Activated T-cell treated with anti-CD3 and anti-CD28 coated beads, Interleukin-2, amount 50 U/mL, for 24 hours (primary cell): ENCODE results near the gene RHOH.

ENCODE experiments used
- DNase-seq: peaks from one replicate; pipeline ENCODE4 v3.0.0-alpha.2; 2020
- H3K27ac Mint-ChIP-seq: 2 replicates; pipeline ENCODE4 v1.8.0; 2020; ENCODE audit warnings: mild to moderate bottlenecking, mixed read lengths
- H3K27me3 Mint-ChIP-seq: 2 replicates; pipeline ENCODE4 v1.8.0; 2020; ENCODE audit warnings: mixed read lengths
- H3K36me3 Mint-ChIP-seq: 2 replicates; pipeline ENCODE4 v1.8.0; 2020; ENCODE audit warnings: low read depth, mixed read lengths
- H3K4me1 Mint-ChIP-seq: 2 replicates; pipeline ENCODE4 v1.8.0; 2020; ENCODE audit warnings: low read depth, mixed read lengths
- H3K4me3 Mint-ChIP-seq: 2 replicates; pipeline ENCODE4 v1.8.0; 2020; ENCODE audit warnings: mild to moderate bottlenecking, moderate library complexity, mixed read lengths
- H3K9me3 Mint-ChIP-seq: 2 replicates; pipeline ENCODE4 v1.8.0; 2020; ENCODE audit warnings: mixed read lengths

RHOH gene

DNA sequence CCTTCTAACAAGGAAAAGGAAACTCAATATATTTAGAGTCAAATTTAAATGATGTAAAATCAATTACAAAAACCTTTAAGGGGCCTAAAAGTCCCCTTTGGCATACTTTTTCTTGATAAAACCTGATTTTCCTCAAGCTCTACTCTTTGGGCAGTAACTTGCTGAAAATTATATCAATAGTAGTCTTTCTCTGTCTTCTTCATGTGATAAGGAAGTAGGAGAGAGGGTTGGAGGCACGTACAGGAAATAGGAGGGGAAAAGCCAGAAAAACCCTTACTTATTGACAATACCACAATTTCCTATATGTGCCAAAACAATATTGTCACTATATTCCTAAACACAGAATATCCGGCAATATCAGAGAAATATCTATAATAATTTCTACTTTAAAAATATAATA, 9.6 kb downstream of the RHOH start:
- DNase-seq, result no peak
- H3K27ac Mint-ChIP-seq, result peak overlapping the region; percentile 95
- H3K27me3 Mint-ChIP-seq, result no peaks in the 10 kb centered on the region
- peaks cover 90% of the 10 kb centered on the region for H3K36me3 Mint-ChIP-seq
- H3K4me3 Mint-ChIP-seq, result peak overlapping the region; percentile 91
- H3K4me1 Mint-ChIP-seq, result peaks cover 76% of the 10 kb centered on the region
- H3K9me3 Mint-ChIP-seq, result no peaks in the 10 kb centered on the region

DNA sequence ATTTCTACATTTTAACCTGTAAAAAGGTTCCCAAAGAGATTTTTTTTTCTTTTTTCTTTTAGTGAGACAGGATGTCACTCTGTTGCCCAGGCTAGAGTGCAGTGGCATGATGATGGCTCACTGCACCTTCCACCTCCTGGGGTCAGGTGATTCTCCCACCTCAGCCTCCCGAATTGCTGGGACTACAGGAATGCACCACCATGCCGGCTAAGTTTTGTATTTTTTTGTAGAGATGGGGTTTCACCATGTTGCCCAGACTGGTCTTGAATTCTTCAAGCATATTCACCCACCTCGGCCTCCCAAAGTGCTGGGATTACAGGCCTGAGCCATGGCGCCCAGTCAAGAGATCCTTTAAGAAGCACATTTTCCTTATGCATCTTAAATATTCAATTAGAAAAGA, 12.6 kb downstream of the RHOH start:
- Mint-ChIP-seq H3K9me3 (no peaks in the 10 kb centered on the region), H3K4me1 (peaks cover 83% of the 10 kb centered on the region), H3K27ac (peak overlapping the region; percentile 96), H3K27me3 (no peaks in the 10 kb centered on the region), H3K4me3 (peak overlapping the region; percentile 78), H3K36me3 (peaks cover 91% of the 10 kb centered on the region)
- no peak for DNase-seq

DNA sequence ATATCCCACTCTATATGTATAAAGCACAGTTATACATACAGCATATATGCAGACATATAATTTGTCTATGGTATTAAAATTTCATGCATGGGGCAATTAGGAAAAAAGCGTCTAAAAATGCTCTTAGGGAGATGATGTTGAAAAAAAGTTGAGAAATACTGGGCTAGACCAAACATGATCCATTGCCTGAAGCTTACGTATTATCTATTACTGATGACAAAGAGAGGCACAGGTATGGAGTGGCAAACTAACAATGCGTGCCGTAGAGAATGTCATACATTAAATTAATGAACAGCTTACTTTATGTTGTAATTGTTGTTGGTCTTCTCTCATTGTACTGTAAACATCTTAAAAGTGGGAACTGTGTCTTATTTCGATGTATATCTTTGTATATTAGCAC, 13.9 kb downstream of the RHOH start:
- no peaks in the 10 kb centered on the region for H3K9me3 Mint-ChIP-seq
- H3K27me3 Mint-ChIP-seq, result no peaks in the 10 kb centered on the region
- H3K27ac Mint-ChIP-seq, result peak overlapping the region; percentile 96
- DNase-seq, result no peak
- H3K4me3 Mint-ChIP-seq, result peak overlapping the region; percentile 78
- H3K36me3 Mint-ChIP-seq, result peaks cover 91% of the 10 kb centered on the region
- peaks cover 83% of the 10 kb centered on the region for H3K4me1 Mint-ChIP-seq

DNA sequence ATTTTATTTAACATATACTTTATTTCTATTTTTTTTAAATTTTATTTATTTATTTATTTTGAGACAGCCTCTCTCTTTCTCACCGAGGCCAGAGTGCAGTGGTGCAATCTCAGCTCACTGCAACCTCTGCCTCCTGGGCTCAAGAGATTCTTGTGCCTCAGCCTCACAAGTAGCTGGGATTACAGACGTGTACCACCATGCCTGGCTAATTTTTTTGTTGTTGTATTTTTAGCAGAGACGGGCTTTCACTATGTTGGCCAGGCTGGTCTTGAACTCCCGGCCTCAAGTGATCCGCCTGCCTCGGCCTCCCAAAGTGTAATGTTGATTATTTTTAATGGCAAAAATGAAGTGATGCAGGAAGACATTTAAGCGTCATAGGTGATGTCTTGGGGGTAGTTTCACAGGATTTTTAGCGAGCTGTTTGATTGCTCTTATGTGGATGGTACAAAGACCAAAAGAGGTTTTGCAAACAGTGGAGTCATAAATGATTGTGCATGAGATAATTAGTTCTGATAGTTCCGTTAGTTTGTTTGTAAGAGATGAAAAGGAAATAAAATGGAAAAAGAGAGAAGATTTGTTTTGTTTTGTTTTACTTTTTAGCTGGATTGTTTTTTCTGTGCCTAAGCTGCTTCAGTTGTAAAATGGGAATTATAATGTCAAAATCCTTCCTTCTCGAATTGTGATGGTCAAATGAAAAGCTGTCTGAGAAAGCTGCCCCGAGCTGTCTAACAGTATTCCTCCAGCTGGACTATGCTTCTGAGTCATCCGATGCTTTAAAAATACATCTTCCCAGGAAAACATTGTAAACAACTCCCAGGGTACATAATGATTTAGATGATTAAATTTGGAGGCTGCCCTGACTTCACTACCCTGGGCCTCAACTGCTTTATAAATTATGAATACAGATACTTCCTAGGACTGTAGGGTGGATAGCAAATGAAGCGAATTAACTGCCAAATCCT, 14.7 kb downstream of the RHOH start:
- Mint-ChIP-seq H3K4me3 (peak overlapping the region; percentile 69), H3K36me3 (peaks cover 91% of the 10 kb centered on the region), H3K27me3 (no peaks in the 10 kb centered on the region), H3K27ac (peak overlapping the region; percentile 97), H3K9me3 (no peaks in the 10 kb centered on the region), H3K4me1 (peaks cover 83% of the 10 kb centered on the region)
- DNase-seq, result no peak

DNA sequence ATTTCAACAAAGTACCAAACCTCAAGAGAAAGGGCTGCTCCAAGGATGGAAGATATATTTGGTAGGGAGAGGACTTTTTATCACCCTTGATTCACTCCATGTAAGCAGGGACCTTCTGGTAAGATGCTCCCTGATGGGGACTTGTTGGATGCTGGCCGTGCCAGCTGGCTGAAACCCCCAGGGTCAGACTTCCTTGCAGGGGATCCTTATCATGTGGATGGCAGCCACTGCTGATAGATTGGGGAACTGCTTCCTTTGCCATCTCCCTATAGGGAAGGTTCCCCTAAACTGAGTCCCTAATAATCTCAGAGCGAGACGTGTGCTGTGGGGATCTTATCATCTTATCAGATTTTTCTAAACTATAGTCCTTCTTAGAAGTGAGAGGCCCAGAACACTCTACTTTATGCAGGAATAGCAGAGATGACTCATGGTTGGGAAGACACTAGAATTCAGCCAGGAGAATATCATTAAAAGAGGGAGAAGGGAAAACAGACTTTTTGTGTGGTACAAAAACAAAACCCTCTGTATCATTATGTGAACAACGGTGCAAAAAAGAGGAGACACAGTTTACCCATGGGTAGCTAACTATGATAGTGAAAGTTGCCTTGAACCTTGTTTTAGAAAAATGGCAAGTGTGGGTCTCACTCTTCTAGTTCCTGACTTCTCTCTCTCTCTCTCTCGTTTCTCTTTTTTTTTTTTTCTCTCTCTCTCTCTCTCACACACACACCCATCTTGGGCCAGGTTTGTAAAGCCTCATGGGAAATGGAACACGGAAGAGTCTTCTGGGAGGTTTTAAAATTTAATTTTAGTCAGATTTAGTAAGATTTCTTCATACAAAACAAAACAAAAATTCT, 16.1 kb downstream of the RHOH start:
- H3K36me3 Mint-ChIP-seq, result peaks cover 94% of the 10 kb centered on the region

DNA sequence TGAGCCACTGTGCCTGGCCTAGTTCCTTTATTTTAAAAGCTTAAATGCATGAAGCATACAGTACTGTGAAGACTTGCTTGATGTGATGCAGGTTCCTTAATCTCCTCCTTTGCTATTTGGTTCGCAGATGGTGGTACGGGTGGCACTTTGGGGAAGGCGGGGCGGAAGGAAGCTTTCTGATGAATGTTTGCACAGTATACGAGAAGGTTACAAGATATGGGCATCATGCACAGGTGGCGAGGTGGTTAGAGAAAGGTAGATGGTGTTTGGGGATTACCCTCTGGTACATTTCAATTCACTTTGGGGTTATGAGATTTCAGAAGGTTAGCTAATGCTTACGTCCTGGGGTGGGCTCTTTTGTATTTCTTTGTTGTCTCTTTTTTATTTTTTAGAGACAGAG, 17.2 kb downstream of the RHOH start:
- peak overlapping the region; percentile 69 for H3K4me3 Mint-ChIP-seq
- DNase-seq, result no peak
- peaks cover 96% of the 10 kb centered on the region for H3K4me1 Mint-ChIP-seq
- H3K36me3 Mint-ChIP-seq, result peaks cover 98% of the 10 kb centered on the region
- H3K27me3 Mint-ChIP-seq, result no peaks in the 10 kb centered on the region
- no peaks in the 10 kb centered on the region for H3K9me3 Mint-ChIP-seq
- peak overlapping the region; percentile 97 for H3K27ac Mint-ChIP-seq

More for the DNA sequence above, 16.1 kb downstream of the RHOH start:
- peak overlapping the region; percentile 97 for H3K27ac Mint-ChIP-seq
- H3K4me1 Mint-ChIP-seq, result peaks cover 92% of the 10 kb centered on the region
- no peak for DNase-seq
- H3K9me3 Mint-ChIP-seq, result no peaks in the 10 kb centered on the region
- H3K4me3 Mint-ChIP-seq, result peak overlapping the region; percentile 69
- no peaks in the 10 kb centered on the region for H3K27me3 Mint-ChIP-seq

DNA sequence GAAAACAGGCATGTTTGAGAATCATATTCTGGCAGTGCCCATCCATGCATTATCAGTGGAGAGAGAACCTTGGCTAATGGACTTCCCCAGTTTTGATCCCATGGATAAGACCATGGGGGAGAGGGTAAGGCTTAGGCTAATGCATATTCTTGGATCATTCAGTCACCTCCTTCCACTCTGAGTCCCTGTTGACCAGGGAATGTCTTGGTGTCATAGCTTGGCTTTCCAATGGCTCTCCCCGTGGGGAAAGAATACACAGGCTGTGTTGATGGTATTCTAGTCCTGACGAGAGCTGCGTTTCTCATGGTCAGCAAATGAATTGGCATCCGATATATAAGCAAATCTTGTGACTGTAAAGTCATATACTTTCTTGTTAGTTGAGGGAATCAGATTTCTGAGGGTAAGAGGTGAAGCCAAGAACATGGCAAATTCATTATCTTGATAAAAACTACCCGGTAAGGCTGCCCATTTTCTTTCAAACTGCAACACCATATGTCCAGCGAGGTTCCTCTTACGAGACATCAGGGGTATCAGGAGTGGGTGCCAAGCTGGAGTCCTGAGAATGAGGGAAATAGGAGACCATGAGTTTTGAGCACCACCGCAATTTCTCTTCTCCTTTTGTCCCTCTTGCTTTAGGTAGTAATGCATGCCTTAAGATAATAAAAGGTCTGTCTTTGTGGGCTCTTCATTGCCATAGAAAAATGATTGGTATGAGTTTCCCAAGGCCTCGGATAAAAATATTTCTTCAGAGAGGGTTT, 18.0 kb downstream of the RHOH start:
- H3K27me3 Mint-ChIP-seq, result no peaks in the 10 kb centered on the region
- H3K4me3 Mint-ChIP-seq, result peak overlapping the region; percentile 69
- peak overlapping the region; percentile 97 for H3K27ac Mint-ChIP-seq
- H3K4me1 Mint-ChIP-seq, result peaks cover 98% of the 10 kb centered on the region
- no peaks in the 10 kb centered on the region for H3K9me3 Mint-ChIP-seq
- peaks cover 98% of the 10 kb centered on the region for H3K36me3 Mint-ChIP-seq
- no peak for DNase-seq

DNA sequence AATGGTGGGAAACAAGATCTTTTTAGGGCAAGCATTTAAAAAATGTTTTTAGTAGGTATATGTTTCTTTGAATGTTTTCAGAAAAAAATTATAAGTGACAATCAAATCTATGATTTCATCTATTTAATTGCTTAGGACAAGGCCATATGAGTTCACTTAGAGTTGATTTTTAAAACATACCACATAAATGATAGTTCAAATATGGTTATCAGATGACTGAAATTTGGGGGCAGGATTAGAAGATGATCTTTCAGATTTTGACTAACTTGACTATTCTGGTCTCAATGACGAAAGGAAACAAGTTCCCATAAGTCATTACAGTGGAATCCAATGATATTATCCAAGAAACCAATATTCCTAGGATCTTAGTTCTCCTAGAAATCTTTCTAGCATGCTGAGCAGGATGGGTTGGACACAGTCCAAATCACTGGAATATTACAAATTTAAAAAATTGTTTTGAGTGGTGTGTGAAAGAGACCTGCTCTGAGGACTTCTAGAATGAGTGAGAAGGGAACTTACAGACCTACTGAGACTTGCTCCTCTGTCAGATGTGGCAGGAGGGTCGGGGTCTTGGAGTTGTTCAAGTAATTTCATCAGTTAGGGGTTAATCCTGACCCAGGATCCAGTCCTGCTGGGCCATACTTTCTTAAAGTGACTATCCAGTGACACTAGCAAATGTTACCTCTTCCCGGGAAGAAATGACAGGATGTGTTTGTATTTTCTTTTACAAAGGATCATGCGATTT, 20.0 kb downstream of the RHOH start:
- H3K27me3 Mint-ChIP-seq, result no peaks in the 10 kb centered on the region
- H3K9me3 Mint-ChIP-seq, result no peaks in the 10 kb centered on the region
- H3K27ac Mint-ChIP-seq, result peak overlapping the region; percentile 97
- H3K36me3 Mint-ChIP-seq, result peaks cover 99% of the 10 kb centered on the region
- peak overlapping the region; percentile 69 for H3K4me3 Mint-ChIP-seq
- peaks cover 98% of the 10 kb centered on the region for H3K4me1 Mint-ChIP-seq
- DNase-seq, result no peak

DNA sequence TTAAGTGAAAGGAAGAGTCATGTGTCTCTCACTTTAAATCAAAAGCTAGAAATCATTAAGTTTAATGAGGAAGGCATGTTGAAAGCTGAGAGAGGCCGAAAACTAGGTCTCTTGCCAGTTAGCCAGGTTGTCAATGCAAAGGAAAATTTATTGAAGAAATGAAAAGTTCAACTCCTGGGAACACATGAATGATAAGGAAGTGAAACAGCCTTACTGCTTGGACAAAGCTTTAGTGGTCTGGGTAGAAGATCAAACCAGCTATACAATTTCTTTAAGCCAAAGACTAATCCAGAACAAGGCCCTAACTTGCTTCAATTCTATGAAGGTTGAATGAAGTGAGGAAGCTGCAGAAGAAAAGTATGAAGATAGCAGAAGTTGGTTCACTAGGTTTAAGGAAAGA, 24.9 kb downstream of the RHOH start:
- no peak for DNase-seq
- H3K4me3 Mint-ChIP-seq, result peak overlapping the region; percentile 35
- peaks cover 96% of the 10 kb centered on the region for H3K4me1 Mint-ChIP-seq
- peak overlapping the region; percentile 99 for H3K27ac Mint-ChIP-seq
- peaks cover 97% of the 10 kb centered on the region for H3K36me3 Mint-ChIP-seq
- no peaks in the 10 kb centered on the region for H3K27me3 Mint-ChIP-seq
- peaks cover 2% of the 10 kb centered on the region for H3K9me3 Mint-ChIP-seq

DNA sequence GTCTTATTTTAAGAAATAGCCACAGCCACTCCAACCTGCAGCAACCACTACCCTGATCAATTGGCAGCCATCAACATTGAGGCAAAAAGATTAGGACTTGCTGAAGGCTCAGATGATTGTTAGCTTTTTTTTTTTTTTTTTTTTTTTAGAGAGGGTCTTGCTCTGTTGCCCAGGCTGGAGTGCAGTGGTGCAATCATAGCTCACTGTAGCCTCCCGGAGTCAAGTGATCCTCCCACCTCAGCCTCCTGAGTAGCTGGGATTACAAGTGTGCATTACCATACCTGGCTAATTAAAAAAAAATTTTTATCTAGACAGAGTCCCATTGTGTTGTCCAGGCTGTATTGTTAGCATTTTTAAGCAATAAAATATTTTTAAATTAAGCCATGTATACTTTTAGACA, 26.5 kb downstream of the RHOH start:
- H3K27me3 Mint-ChIP-seq, result no peaks in the 10 kb centered on the region
- H3K36me3 Mint-ChIP-seq, result peaks cover 92% of the 10 kb centered on the region
- no peak overlapping the region for H3K4me3 Mint-ChIP-seq
- no peak for DNase-seq
- H3K27ac Mint-ChIP-seq, result peak overlapping the region; percentile 99
- H3K9me3 Mint-ChIP-seq, result peaks cover 2% of the 10 kb centered on the region
- peaks cover 92% of the 10 kb centered on the region for H3K4me1 Mint-ChIP-seq

DNA sequence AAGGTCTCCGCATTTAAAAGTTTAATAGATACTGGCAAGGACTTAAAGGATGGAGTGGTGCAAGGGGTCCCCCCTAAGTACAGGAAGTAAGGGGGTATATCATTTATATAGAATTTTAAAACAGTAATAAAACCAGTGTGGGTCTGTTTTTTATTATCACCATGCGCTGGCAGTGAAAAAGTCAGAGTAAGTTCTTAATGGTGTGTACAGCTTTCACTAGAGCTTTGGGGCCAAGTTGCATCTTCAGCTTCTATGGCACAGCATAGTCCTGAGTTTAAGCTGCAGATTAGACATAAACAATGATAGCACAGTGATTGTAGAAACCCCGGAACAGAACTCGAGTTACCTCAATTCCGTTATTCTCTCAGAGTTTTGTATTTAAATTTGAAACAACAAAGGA, 27.6 kb downstream of the RHOH start:
- Mint-ChIP-seq H3K9me3 (peaks cover 2% of the 10 kb centered on the region), H3K4me3 (peak overlapping the region; percentile 61), H3K36me3 (peaks cover 91% of the 10 kb centered on the region), H3K27me3 (no peaks in the 10 kb centered on the region), H3K4me1 (peaks cover 93% of the 10 kb centered on the region), H3K27ac (peak overlapping the region; percentile 99)
- DNase-seq, result no peak

DNA sequence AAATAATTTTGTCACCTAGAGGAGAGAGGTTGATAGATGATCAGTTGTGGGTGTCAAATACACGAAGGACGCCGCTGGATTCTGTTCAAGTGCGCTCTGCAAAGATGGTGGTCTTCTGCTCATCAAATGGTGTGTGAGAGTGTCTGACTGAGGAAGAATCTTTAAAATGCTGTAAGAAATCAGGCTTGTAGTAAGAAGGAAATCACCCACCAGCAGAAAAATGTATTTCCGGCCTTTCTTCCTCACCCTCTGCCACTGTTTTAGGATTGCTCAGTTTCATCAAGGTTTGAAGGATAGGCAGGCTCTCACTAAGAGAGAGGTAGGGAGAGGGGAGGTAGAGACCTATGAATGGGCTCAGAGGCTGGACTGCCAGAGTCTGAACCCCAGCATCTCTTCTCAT, 28.7 kb downstream of the RHOH start:
- peak overlapping the region; percentile 99 for H3K27ac Mint-ChIP-seq
- DNase-seq, result no peak
- H3K4me3 Mint-ChIP-seq, result peak overlapping the region; percentile 61
- H3K36me3 Mint-ChIP-seq, result peaks cover 91% of the 10 kb centered on the region
- H3K27me3 Mint-ChIP-seq, result no peaks in the 10 kb centered on the region
- peaks cover 2% of the 10 kb centered on the region for H3K9me3 Mint-ChIP-seq
- peaks cover 93% of the 10 kb centered on the region for H3K4me1 Mint-ChIP-seq

DNA sequence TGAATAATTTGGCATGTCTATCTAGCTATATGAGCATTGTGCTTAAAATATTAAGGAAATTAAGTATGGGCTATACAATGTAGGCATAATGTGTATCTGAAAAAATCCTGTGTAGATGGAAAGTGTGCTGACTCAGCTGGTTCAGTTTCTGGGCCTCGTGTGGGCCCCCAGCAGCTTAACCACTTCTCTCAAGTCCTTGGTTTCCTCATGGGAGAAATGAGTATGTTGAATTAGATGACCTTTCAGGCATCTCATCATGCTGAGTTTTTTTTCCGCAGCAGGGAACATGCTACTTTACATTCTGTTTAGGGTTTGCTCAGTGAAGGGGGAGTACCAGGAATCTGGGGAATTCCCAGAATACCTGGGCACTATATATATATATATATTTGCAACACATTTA, 30.5 kb downstream of the RHOH start:
- Mint-ChIP-seq H3K36me3 (peaks cover 91% of the 10 kb centered on the region), H3K9me3 (peaks cover 2% of the 10 kb centered on the region), H3K27me3 (no peaks in the 10 kb centered on the region), H3K4me3 (peak overlapping the region; percentile 61), H3K27ac (peak overlapping the region; percentile 99), H3K4me1 (peaks cover 94% of the 10 kb centered on the region)
- DNase-seq, result peak; percentile 65
